ENCODE measurements around the gene WDR1. TPM values are rescaled to one million over a fixed set of nuclear protein-coding genes. Genes with fewer than 3 reads are reported as not detected.

The WDR1 gene
- total and polyA plus RNA-seq, 2 of the 13 experiments (the other 11 are each of a cell fraction or from before 2014, with no cell fraction given), result 106 to 198 TPM

DNA sequence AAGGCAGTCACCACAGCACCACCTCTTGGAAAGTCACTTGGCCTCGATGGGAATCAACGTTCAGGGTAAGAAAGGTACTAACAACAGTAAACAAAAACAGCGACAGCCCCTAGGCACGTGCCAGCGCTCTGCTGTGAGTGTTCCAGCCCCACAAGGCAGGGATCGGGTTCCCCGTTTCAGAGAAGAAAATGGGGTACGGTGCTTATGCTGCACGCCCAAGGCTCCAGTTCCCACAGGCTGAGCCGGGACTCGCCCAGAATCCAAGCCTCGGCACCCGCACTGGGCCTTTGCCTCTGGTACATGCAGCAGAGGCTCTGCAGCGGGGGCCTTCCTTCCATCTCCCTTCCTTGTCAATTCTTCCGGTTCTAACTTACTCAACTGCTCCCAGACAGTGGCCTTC is 37.3 kb downstream of the WDR1 start:
- Histone ChIP-seq H3K9ac (ENCODE audit: insufficient read depth, low read depth, low read length) (no peak overlapping the region), H3K9me3 (ENCODE audit: low read length) (no peaks in the 10 kb centered on the region), H3K36me3 (replicated peaks in 1 of 2; ENCODE audit: control insufficient read depth in 1 of 2, insufficient read depth in 2 of 2, low read length in 2 of 2) (peaks cover 59 to 96% of the 10 kb centered on the region in 2 experiments; a peak in 4 of 5 replicates), H3K4me2 (ENCODE audit: low read depth, low read length) (no peak overlapping the region), H3K27me3 (ENCODE audit: control insufficient read depth in 1 of 2, insufficient read depth in 2 of 2, low read length in 2 of 2) (no peaks in the 10 kb centered on the region), H3K4me3 (replicated peaks in 1 of 3; ENCODE audit: insufficient read depth in 1 of 3, low read depth in 2 of 3, low read length in 3 of 3) (no peak overlapping the region), H4K20me1 (ENCODE audit: insufficient read depth, low read length) (peaks cover 3% of the 10 kb centered on the region; the same call in 1 of the 2 replicates), H2AFZ (ENCODE audit: low read length) (no peak overlapping the region), H3K79me2 (ENCODE audit: insufficient read depth, low read length) (no peaks in the 10 kb centered on the region), H3K27ac (ENCODE audit: extremely low read length, insufficient read depth, low read length) (no peak overlapping the region), H3K4me1 (ENCODE audit: insufficient read depth, low read length) (peaks cover 10% of the 10 kb centered on the region)
- intact Hi-C loops (cut with micrococcal nuclease; ENCODE audit: unreplicated experiment) (no loop called here), in situ Hi-C loops (cut with HindIII; ENCODE audit: extremely low pct_ligation_motif_present, low pct_unique_long_range_greater_than_20kb) (no loop called here)
- WGBS (ENCODE audit: low lambda C conversion rate), result 94% methylated on average over 11 of the region's 15 CpGs
- FAIRE-seq, result no peak
- no peak for DNase-seq (ENCODE audit: low spot score)
- no peak for ATAC-seq
- TF ChIP-seq, protein P1, sequence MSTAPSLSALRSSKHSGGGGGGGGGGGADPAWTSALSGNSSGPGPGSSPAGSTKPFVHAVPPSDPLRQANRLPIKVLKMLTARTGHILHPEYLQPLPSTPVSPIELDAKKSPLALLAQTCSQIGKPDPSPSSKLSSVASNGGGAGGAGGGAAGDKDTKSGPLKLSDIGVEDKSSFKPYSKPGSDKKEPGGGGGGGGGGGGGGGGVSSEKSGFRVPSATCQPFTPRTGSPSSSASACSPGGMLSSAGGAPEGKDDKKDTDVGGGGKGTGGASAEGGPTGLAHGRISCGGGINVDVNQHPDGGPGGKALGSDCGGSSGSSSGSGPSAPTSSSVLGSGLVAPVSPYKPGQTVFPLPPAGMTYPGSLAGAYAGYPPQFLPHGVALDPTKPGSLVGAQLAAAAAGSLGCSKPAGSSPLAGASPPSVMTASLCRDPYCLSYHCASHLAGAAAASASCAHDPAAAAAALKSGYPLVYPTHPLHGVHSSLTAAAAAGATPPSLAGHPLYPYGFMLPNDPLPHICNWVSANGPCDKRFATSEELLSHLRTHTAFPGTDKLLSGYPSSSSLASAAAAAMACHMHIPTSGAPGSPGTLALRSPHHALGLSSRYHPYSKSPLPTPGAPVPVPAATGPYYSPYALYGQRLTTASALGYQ (CRISPR knock-in tag; IDR thresholded peaks at IDR 0.05), result no peak
- TF ChIP-seq TBX3 (IDR thresholded peaks at IDR 0.05; ENCODE audit: borderline replicate concordance) (no peak), PPARG (CRISPR knock-in tag; conservative IDR thresholded peaks at IDR 0.05) (no peak), NR3C1 (CRISPR knock-in tag; IDR thresholded peaks at IDR 0.05) (no peak), KLF13 (CRISPR knock-in tag; IDR thresholded peaks at IDR 0.05) (no peak), CEBPB (IDR thresholded peaks at IDR 0.05; ENCODE audit: borderline replicate concordance, low read depth, low read length) (no peak), HES4 (CRISPR knock-in tag; IDR thresholded peaks at IDR 0.05; ENCODE audit: borderline replicate concordance) (no peak), ARNT (IDR thresholded peaks at IDR 0.05) (no peak), ZNF598 (CRISPR knock-in tag; IDR thresholded peaks at IDR 0.05; ENCODE audit: borderline replicate concordance) (no peak), NCOR1 (IDR thresholded peaks at IDR 0.05; ENCODE audit: borderline replicate concordance, low read length) (no peak), CHCHD3 (CRISPR knock-in tag; IDR thresholded peaks at IDR 0.05) (no peak), NR1H2 (CRISPR knock-in tag; IDR thresholded peaks at IDR 0.05; ENCODE audit: borderline replicate concordance, low read depth) (no peak), KMT2B (CRISPR knock-in tag; IDR thresholded peaks at IDR 0.05) (no peak), ELF3 (CRISPR knock-in tag; IDR thresholded peaks at IDR 0.05) (no peak), TP53 (CRISPR knock-in tag; conservative IDR thresholded peaks at IDR 0.05) (no peak), FOXA3 (CRISPR knock-in tag; IDR thresholded peaks at IDR 0.05) (no peak)
- TF ChIP-seq, protein P2, sequence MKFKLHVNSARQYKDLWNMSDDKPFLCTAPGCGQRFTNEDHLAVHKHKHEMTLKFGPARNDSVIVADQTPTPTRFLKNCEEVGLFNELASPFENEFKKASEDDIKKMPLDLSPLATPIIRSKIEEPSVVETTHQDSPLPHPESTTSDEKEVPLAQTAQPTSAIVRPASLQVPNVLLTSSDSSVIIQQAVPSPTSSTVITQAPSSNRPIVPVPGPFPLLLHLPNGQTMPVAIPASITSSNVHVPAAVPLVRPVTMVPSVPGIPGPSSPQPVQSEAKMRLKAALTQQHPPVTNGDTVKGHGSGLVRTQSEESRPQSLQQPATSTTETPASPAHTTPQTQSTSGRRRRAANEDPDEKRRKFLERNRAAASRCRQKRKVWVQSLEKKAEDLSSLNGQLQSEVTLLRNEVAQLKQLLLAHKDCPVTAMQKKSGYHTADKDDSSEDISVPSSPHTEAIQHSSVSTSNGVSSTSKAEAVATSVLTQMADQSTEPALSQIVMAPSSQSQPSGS (CRISPR knock-in tag; IDR thresholded peaks at IDR 0.05), result no peak
- TF ChIP-seq, protein P3, sequence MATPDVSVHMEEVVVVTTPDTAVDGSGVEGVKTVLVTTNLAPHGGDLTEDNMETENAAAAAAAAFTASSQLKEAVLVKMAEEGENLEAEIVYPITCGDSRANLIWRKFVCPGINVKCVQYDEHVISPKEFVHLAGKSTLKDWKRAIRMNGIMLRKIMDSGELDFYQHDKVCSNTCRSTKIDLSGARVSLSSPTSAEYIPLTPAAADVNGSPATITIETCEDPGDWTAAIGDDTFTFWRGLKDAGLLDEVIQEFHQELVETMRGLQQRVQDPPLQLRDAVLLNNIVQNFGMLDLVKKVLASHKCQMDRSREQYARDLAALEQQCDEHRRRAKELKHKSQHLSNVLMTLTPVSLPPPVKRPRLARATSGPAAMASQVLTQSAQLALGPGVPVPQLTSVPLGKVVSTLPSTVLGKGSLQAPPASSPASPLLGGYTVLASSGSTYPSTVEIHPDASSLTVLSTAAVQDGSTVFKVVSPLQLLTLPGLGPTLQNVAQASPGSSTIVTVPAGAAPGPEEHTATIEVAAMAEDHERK (CRISPR knock-in tag; IDR thresholded peaks at IDR 0.05; ENCODE audit: low read depth), result no peak
- TF ChIP-seq, protein P4, sequence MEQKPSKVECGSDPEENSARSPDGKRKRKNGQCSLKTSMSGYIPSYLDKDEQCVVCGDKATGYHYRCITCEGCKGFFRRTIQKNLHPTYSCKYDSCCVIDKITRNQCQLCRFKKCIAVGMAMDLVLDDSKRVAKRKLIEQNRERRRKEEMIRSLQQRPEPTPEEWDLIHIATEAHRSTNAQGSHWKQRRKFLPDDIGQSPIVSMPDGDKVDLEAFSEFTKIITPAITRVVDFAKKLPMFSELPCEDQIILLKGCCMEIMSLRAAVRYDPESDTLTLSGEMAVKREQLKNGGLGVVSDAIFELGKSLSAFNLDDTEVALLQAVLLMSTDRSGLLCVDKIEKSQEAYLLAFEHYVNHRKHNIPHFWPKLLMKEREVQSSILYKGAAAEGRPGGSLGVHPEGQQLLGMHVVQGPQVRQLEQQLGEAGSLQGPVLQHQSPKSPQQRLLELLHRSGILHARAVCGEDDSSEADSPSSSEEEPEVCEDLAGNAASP (CRISPR knock-in tag; IDR thresholded peaks at IDR 0.05; ENCODE audit: borderline replicate concordance), result no peak
- POLR2A ChIA-PET, result no interaction called here
- CTCF ChIA-PET (ENCODE audit: low intra/inter-chr PET ratio, low total read pairs), result no interaction called here
- no TSS peak for BruUV-seq (replicated peaks)
